ENCODE data around the gene CDC7.

Gene CDC7

DNA sequence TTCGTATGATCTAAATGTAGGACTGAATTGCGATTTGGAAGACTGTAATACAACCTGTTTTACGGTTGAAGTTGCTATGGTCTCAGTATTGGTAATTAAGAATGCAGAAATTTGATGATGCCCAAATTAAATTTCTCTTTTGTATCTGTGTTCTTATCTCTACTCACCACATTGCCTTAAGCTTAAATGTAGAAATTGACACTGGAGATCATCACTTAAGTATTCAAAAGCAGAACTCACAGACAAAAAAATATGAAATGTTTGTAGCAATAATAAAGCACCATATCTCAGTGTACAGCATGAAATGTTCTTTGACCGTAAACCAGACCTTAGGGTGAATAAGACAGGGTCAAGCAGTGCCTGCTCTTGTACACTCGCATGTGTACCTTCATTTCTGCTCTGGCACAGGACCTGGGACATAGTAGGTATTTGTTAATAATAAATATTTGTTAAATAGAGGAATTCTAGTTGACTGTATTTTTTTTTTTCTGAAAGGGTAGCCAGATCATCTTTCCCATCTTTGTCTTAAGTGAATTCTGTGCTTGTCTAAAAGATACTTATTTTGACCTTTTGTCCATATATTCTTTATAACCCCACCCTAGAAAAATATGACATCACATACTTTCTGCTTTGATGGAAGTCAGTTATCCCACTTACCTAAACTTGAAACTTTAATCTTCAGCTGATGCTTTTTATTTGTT lies 1.5 kb downstream of the CDC7 start:
- Histone ChIP-seq H3K9me2 (replicated peaks; ENCODE audit: control insufficient read depth, low read length) (no peaks in the 10 kb centered on the region; the same call in 1 of the 2 replicates), H3K36me3 (ENCODE audit: control insufficient read depth, low read length) (peaks cover 53% of the 10 kb centered on the region), H3K27ac (ENCODE audit: low read depth, low read length) (peak overlapping the region; percentile 70), H3K9me3 (ENCODE audit: control insufficient read depth, insufficient read depth, low read length) (no peaks in the 10 kb centered on the region), H3K79me2 (ENCODE audit: control insufficient read depth, low read length) (peaks cover 62% of the 10 kb centered on the region), H3K4me1 (ENCODE audit: control insufficient read depth, low read length) (peaks cover 47% of the 10 kb centered on the region), H3K27me3 (ENCODE audit: control insufficient read depth, low read length) (no peaks in the 10 kb centered on the region), H4K20me1 (ENCODE audit: control insufficient read depth, insufficient read depth, low read depth, low read length) (peaks cover 10% of the 10 kb centered on the region; the same call in 1 of the 2 replicates), H3F3A (ENCODE audit: control insufficient read depth, insufficient read depth) (no peaks in the 10 kb centered on the region), H3K4me2 (ENCODE audit: low read length) (peak overlapping the region; percentile 99), H3K4me3 (ENCODE audit: low read length) (peak overlapping the region; percentile 89)
- TF ChIP-seq, protein P1, sequence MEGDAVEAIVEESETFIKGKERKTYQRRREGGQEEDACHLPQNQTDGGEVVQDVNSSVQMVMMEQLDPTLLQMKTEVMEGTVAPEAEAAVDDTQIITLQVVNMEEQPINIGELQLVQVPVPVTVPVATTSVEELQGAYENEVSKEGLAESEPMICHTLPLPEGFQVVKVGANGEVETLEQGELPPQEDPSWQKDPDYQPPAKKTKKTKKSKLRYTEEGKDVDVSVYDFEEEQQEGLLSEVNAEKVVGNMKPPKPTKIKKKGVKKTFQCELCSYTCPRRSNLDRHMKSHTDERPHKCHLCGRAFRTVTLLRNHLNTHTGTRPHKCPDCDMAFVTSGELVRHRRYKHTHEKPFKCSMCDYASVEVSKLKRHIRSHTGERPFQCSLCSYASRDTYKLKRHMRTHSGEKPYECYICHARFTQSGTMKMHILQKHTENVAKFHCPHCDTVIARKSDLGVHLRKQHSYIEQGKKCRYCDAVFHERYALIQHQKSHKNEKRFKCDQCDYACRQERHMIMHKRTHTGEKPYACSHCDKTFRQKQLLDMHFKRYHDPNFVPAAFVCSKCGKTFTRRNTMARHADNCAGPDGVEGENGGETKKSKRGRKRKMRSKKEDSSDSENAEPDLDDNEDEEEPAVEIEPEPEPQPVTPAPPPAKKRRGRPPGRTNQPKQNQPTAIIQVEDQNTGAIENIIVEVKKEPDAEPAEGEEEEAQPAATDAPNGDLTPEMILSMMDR (IDR thresholded peaks at IDR 0.05; ENCODE audit: low read depth, low read length, poor library complexity, severe bottlenecking), result no peak
- no peak for TF ChIP-seq EZH2phosphoT487 (IDR thresholded peaks at IDR 0.05; ENCODE audit: borderline replicate concordance, low read length)

DNA sequence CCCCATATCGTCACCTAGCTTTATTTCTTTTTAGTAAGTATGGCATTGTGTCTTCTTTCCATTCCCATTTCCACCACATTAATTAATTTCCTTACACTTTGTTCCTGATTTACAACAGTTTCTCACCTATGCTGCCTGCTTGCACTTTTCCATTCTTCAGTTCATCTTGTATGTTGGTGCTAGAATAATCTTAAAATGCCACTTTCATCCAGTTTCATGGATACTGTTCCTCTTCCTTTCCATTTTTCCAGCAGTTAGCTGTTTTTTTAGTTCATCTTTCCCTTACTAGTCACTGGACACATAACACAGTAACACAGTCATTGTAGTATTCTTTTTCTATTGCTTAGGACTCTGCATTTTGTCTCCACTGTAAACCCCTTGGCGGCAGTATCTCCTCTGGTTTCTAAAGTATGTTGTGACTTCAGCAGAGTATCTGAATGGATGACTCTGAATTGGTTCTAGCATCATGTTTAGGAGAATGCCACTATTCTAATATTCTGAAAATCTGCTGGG lies 2.1 kb downstream of the CDC7 start:
- peaks cover 10% of the 10 kb centered on the region; the same call in 1 of the 2 replicates for H4K20me1 ChIP-seq (ENCODE audit: control insufficient read depth, insufficient read depth, low read depth, low read length)
- peaks cover 57% of the 10 kb centered on the region for H3K36me3 ChIP-seq (ENCODE audit: control insufficient read depth, low read length)
- H3K9me2 ChIP-seq (replicated peaks; ENCODE audit: control insufficient read depth, low read length), result no peaks in the 10 kb centered on the region; the same call in 1 of the 2 replicates
- peak overlapping the region; percentile 99 for H3K4me2 ChIP-seq (ENCODE audit: low read length)
- H3K9me3 ChIP-seq (ENCODE audit: control insufficient read depth, insufficient read depth, low read length), result no peaks in the 10 kb centered on the region
- peaks cover 68% of the 10 kb centered on the region for H3K79me2 ChIP-seq (ENCODE audit: control insufficient read depth, low read length)
- TF ChIP-seq, protein P1 (IDR thresholded peaks at IDR 0.05; ENCODE audit: low read depth, low read length, poor library complexity, severe bottlenecking), result peak; percentile 45
- no peak for TF ChIP-seq EZH2phosphoT487 (IDR thresholded peaks at IDR 0.05; ENCODE audit: borderline replicate concordance, low read length)
- H3K4me1 ChIP-seq (ENCODE audit: control insufficient read depth, low read length), result peaks cover 47% of the 10 kb centered on the region
- H3K4me3 ChIP-seq (ENCODE audit: low read length), result peak overlapping the region; percentile 89
- H3F3A ChIP-seq (ENCODE audit: control insufficient read depth, insufficient read depth), result no peaks in the 10 kb centered on the region
- H3K27ac ChIP-seq (ENCODE audit: low read depth, low read length), result no peak overlapping the region
- H3K27me3 ChIP-seq (ENCODE audit: control insufficient read depth, low read length), result no peaks in the 10 kb centered on the region

DNA sequence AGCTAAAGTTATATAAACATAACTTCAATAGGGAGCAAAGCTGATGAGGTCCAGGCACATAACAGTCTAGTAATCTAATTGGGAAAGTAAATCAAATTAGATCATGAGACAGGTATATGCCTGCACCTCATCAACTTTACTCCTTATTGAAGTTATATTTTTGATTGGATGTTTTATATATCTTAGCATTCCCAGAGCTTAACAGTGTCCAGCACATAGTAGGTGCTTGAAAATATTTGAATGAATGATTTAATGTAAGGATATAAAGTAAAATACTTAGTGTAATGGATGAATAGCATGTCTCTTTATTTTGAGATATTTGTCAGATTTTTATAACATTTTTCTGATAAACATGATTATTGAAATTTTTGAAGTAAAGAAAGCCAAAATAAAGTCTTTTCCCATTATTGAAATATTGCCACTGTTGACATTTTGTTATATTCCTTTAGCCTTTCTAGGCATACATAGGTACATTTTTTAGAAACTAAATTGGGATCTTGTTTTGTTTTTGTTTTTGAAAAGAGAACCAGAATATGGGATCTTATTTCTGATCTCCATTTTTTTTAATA lies 2.8 kb downstream of the CDC7 start:
- Histone ChIP-seq H3F3A (ENCODE audit: control insufficient read depth, insufficient read depth) (no peaks in the 10 kb centered on the region), H3K27me3 (ENCODE audit: control insufficient read depth, low read length) (no peaks in the 10 kb centered on the region), H3K27ac (ENCODE audit: low read depth, low read length) (no peak overlapping the region), H3K9me2 (replicated peaks; ENCODE audit: control insufficient read depth, low read length) (no peaks in the 10 kb centered on the region; the same call in 1 of the 2 replicates), H3K79me2 (ENCODE audit: control insufficient read depth, low read length) (peaks cover 70% of the 10 kb centered on the region), H3K9me3 (ENCODE audit: control insufficient read depth, insufficient read depth, low read length) (no peaks in the 10 kb centered on the region), H3K4me3 (ENCODE audit: low read length) (peak overlapping the region; percentile 89), H4K20me1 (ENCODE audit: control insufficient read depth, insufficient read depth, low read depth, low read length) (peaks cover 10% of the 10 kb centered on the region; the same call in 1 of the 2 replicates), H3K4me1 (ENCODE audit: control insufficient read depth, low read length) (peaks cover 47% of the 10 kb centered on the region), H3K36me3 (ENCODE audit: control insufficient read depth, low read length) (peaks cover 61% of the 10 kb centered on the region), H3K4me2 (ENCODE audit: low read length) (peak overlapping the region; percentile 99)
- TF ChIP-seq, protein P1 (IDR thresholded peaks at IDR 0.05; ENCODE audit: low read depth, low read length, poor library complexity, severe bottlenecking), result no peak
- no peak for TF ChIP-seq EZH2phosphoT487 (IDR thresholded peaks at IDR 0.05; ENCODE audit: borderline replicate concordance, low read length)
